NCI-H1436 treated with DMSO at 0.1 percent for 48 hours (cell line): ENCODE measurements around the gene LINS1.

ENCODE experiments used
- DNase-seq: peaks from one replicate; lab custom pipeline; 2025; lab: John Stamatoyannopoulos, UW

Gene LINS1, protein sequence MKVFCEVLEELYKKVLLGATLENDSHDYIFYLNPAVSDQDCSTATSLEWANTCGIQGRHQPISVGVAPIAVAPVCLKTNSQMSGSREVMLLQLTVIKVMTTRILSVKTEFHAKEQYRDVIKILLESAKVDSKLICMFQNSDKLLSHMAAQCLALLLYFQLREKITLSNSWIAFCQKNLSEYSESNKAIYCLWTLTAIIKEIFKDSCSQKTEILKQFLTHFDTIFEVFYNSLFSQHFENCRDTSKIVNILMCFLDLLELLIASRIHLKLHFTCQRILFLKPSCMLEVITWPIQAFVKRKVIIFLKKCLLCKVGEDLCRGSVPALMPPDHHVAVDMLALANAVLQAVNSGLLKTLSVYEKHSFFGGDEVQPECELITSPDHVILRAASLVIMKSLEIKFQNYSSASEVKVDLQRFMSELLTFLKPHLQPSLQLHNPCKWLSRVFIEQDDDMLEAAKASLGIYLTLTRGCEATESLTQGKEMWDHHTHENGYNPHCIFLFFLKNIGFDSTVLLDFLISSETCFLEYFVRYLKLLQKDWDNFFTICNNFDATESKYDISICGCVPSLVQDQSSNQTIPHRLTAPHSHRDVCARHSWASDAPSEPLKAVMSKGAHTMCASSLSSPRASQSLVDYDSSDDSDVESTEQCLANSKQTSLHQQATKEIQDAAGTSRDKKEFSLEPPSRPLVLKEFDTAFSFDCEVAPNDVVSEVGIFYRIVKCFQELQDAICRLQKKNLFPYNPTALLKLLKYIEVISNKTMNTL

DNA sequence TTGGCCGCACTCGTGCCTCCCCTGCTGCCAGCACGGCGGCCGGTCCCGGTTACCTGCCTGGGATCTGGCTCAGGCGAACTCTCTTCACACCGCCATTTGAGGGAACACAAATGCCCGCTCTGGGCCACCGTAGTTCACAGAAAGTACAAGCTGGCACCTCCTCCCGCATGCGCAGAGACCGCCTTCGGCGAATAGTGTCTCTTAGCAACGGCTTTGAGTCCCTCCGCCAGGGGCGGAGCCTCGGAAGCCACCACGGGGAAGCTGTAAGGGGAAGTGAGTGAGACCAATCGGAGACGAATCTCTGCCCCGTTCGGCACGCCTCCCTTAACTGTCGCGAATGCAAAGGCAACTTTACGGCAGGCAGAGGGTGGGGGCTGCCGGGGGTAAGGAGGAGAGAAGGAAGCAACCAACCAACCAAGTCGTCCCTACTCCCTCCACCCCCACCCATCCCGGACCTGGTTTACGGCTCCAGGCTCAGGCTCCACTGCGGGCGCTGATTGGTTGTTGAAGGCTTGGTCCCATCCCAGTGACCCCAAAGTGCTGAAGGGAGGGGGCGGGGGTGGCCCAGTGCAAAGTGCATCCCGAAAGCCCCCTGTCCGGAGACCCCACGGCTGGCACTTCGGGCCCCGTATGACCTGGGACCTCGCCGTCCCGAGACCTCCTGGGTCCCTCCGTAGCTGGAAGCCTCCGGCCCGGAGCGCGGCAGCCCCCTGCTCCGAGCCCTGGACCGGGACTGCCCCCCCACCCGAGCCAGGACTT is at the start of gene LINS1, which contains the start of gene ASB7:
Gene LINS1 (minus strand): TSS at position 121 of the 759 bp plus-strand sequence. CDS start 21,342 bp downstream, outside the sequence.
Gene ASB7 (plus strand): TSS at position 526 of the 759 bp plus-strand sequence. CDS start 9,628 bp downstream, outside the sequence.
- peak; percentile 91 for DNase-seq

DNA sequence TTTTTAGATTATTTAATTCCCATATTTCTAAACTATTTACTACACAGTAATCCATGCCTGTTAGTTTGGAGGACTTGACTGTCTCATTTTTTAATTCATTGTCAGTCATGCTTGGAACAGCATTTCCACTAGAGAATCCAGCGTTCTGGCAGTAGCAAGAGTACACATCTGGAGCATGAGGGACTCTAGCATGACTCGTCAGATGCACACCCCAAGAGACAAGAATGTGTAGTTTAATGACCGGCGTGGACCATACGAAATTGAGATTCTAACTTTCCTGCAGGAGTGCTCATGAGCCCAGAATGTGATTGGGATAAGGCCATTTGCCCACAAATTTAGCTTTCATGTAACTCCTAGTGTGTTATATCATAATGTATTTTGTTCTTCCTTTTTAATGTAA is 49.3 kb upstream of the LINS1 start:
- no peak for DNase-seq

DNA sequence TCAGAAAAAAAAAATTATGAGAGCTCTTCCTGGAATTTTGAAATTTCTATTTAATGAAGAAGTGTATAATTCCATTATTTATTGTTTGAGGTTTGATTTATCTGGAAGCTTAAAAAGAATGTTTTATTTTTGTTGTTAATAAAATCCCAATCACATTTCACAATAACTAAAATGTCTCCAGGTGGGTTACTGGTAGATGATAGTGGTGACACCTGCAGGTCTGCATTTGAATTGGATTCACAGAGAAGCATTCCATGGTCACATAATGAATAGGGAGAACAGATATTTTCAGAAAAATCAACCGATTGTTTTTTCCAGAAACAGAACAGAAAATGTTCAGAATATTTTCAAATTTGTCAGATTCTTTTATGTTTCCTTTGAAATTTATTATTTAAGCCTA is 48.7 kb upstream of the LINS1 start:
- no peak for DNase-seq

DNA sequence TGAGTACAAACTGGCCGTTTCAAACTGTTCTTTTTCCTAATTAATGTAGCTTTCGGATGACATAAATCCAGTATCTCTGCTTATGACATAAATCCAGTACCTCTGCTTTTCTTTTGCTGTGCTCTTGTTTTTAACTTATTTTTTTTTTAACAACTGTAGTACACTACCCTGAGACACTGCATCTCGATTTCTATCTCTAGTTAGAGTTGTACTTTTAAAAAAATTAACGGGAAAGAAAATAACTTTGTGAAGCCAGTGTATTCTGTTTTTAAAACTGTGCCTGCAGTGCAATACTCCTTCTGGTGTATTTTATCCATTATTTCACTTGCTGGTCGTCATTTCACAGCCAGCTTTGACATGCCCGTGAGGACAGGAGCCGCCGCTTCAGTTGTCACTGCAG is 47.0 kb upstream of the LINS1 start:
- DNase-seq = no peak

DNA sequence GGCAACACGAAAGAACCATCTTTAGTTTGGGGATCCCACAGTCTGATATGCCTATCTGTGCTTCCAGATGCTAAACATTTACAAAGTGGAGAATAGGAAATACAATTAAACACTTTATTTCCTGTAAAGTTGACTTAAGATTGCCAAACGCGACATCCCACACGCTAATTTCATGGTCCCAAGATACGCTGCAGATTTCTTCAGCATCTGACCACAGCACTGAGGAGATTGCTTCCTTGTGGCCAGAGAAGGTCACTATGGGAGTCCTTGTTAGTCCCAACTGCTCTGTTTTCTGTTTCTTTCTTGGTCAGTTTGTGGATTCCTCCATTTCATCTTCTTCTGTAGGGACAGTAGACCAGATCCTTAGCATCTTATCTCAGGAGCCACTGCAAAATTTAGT is 43.7 kb upstream of the LINS1 start:
- DNase-seq = no peak

DNA sequence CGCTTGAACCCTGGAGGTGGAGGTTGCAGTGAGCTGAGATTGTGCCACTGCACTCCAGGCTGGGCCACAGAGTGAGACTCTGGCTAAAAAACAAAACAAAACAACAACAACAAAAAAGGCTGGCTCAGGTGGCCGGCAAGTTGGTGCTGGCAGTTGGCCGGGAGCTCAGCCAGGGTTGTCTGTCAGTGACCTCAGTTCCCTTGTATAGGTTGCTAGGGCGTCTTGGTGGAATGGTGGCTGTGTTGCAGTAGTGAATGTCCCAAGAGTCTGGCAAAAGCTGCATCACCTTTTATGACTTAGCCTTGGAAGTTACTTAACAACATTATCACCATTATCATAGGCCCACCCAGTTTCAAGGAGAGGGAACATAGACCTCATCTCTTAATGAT is 41.0 kb upstream of the LINS1 start:
- no peak for DNase-seq

DNA sequence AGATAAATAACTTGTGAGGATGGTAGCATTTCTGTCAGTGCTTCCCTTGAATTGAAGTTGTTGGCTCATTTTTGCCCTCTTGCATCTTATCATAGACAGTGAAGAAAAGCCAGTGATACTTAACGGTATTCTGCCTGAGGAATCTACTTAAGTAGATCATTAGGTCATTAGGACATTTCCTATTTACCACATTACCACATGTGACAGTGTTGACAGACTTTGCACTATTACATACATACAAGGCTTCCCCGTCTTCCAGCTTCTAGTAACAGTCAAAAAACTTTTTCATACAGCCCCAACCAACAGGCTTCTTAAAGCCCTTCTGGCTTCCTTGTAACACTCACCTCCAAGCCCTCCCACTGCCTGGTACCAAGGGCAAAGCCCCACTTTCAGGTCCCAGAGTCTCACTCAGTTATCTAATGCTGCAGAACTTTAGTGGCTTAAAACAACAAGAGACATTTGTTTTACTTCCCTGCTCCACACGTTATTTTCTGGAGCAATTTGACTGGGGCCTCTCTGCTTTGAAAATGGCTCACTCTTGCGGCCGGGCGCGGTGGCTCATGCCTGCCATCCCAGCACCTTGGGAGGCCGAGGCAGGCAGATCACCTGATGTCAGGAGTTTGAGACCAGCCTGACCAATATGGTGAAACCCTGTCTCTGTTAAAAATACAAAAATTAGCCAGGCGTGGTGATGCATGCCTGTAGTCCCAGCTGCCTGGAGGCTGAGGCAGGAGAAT is 40.4 kb upstream of the LINS1 start:
- no peak for DNase-seq

DNA sequence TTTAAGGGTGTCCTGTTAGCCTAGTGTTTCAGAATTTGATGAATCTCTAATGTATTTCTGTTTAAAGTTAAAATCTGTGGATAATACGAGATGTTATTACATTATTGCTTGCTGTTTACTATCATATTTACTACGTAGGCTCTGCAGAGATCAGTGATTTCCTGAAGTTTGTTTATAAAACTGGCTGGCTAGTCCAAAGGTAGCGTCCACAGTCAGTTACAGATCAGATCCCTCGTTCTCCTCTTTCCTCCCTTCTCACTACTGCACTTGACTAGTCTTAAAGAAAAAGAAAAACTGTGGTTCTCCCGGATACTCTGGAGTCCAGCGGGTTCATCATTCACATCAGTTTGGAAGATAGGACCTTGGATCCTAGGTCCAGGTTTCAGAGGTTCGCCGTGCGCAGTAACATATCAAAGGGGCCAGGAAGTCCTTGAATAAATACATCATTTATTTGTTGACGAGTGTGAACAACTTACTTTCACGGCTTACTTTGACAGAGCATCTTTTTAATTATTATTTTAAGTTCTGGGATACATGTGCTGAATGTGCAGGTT is 36.3 kb upstream of the LINS1 start:
- no peak for DNase-seq

DNA sequence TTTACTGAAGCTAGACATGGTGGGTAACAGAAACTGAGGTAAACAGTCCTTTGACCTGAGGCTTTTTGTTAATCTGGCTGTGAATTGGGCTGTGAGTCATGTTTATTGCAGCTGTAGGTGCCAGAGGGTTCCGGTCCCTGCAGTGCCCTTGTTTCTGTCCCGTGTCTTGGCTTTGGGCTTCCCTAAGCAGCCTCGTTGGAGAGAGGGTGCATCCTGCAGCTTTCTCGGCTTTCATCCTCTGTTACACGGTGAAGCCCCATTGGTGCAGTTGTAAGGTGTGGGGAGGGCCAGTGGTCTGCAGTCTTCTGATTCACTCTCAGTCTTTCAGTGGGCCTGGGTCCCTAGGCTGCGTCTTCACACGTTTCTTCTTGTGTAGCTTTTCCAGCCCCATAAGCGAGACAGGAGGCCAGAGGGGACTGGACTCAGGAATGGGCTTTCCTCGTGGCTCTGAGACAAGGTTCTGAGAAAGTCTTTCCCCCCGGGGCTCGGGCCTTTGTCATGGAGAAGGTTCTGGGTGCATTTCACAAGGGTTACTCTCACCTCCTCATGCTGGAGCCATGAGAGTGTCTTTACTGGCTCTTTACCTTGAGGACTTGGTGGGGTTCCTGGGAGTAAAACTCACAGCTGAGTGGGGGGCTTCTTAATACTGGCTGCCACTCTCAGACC is 33.6 kb upstream of the LINS1 start:
- no peak for DNase-seq

DNA sequence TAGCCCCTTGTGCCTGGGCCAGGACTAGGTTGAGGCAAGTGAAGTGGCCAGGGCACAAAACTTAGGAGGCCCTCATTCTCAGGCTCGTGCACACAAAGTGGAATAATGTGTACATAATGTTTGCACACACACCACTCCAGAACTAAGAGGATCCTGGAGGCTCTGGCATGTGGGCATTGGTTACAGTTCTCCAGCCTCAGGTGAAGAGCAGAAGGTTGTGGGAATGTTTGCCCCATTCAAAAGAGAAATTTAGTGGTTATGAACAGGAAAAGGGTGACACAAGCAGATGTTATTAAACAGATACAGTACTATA is 31.7 kb upstream of the LINS1 start:
- DNase-seq = no peak

DNA sequence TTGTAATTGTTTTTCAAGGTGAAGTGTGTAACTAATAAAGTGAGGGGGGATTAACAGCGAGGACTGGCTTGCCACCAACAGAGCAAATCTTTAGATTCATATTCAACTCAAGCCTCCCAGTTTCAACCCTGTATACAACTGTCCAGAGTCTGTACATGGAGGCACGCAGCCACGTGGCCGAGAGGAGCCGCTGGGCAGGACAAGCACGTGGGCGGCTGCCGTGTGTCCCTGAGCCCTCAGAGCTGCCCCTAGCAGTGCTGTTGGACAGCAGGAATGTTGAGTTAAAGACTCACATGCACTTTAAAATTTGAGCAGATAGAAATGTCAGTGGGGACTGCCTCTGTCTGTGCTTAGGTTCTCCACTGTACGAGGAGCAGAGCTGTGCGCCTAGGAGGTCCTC is 29.8 kb upstream of the LINS1 start:
- DNase-seq = no peak

DNA sequence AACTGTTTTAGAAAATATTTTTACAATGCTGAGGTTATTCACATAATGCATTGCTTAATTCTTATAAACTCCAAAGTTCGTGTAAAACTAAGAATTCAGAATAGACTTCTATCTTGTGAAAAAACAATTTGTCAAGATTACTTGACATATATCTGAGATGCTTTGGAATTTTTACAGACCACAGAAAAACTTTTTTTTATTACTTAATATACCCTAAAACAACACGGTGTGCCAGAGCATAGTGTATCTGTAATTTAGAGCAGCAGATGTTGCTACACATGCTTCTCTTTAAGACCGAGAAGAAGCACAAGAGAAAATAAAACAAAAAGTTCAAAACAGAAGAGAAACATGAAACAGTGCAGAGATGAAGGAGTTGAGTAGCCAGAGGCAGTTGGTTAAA is 26.8 kb upstream of the LINS1 start:
- no peak for DNase-seq

DNA sequence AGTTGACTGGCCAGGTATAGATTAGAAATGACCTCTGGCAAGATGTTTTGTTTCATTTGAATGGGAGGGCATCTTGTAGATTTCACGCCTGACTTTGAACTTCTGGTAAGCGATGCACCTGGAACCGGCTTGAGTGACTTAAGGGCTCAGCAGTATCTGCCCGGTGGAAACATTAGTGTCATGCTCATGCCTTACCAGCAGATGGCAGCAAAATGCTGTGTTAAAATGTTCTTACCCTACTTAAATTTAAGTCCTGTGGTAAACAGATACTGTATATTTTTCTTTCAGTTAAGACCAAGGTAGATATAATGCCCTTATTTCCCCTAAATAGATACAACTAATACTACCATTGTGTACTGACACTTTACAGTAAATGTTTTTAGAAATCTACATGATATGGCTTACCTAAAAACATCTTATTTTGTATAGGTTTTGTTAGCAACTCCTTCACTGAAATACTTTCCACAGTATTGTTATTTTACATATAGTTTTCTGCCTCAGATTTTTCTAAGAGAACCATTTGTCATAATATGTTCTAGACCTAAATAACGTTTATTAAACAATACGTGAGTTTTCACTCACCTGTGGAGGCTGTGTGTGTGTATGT is 25.9 kb upstream of the LINS1 start:
- DNase-seq = peak; percentile 0

DNA sequence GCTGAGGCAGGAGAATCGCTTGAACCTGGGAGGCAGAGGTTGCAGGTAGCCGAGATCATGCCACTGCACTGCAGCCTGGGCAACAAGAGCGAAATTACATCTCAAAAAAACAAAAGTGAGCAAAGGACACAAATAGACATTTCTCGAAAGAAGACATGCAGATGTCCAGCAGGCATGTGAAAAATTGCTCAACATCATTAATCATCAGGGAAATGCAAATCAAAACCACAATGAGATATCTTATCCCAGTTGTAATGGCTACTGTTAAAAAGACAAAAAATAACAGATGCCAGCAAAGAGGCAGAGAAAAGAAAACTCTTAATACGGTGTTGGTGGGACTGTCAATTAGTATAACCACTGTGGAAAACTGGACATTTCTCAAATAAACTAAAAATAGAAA is 21.3 kb upstream of the LINS1 start:
- DNase-seq = no peak

DNA sequence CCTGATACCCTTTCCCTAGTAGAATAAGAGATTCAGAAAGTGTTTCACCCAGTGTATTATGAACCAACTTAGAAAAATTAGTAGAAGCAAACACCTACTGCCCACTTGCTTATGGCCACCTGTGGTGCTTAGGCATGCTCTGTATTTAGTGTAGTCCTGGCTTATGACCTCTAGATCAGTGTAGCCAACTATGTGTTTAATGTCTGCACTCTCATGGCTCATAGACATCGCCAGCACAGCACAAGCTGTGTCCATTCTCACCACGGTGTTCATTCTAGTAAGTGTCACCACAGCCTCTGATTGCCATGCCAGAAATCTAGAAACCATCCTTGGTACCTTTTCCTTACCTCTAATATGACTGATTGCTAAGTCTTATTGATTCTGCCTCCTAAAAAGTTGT is 14.7 kb upstream of the LINS1 start:
- DNase-seq = no peak

DNA sequence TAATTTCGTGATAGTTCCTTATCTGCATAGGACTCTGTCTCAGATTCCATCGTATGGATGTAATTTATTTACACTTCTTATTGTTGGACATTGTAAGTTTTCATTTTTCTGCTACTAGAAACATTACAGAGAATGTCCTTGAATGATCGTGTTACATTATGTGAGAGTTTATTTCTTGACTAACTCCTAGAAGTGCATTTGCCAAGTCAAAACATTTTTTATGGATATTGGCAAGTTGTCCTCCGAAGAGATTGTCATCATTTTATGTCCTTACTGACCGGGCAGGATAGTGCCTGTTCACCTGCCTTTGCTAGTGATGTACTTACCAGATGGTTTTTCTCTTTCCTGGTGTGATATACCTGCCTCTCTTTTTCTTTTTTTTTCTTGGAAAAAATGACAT is 13.8 kb upstream of the LINS1 start:
- no peak for DNase-seq

DNA sequence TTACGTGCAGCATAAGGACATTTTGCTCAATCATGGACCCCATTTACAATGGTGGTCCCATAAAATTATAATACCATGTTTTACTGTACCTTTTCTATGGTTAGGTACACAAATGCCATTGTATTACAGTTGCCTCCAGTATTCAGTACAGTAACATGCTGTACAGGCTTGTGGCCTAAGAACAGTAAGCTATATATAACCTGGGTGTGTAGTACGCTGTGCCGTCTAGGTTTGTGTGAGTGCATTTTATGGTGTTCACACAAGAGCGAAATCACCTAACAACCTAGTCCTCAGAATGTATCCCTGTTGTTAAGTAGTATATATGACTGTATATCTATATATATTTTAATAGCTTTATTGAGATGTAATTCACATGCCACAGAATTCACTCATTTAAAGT is 12.9 kb upstream of the LINS1 start:
- no peak for DNase-seq

DNA sequence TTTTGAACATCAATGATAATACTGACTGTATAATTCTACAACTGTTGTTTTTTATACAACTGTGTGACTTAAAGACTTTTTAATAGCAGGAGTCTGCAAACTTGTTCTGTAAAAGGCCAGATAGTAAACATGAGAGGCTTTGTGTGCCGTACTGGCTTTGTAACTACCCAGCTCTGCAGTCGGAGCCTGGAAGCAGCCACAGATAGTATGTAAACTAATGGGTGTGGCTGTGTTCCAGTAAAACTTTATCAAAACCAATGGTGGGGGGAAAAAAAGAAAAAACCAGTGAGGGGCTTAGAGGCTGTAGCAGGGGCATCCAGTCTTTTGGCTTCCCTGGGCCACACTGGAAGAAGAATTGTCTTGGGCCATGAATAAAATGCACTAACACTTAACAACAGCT is 12.4 kb upstream of the LINS1 start:
- DNase-seq = no peak

DNA sequence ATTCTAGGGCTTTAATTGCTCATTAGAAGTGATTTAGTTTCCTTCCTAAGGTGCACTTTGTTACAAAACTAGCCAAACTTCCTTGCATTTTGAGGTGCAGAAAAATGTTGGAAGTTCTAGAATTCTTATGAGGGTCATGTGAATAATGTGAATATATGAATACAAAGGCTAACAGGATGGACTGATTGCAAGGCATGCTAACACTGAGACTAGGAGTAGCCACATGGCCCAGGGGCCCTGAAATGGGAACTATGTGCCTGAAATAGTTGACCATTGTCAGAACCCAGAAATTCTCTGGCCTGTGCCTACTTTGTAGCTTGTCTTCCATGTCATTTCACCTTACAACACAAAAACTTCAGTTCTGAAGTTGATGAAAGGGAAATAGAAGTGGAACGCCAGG is 11.2 kb upstream of the LINS1 start:
- no peak for DNase-seq

DNA sequence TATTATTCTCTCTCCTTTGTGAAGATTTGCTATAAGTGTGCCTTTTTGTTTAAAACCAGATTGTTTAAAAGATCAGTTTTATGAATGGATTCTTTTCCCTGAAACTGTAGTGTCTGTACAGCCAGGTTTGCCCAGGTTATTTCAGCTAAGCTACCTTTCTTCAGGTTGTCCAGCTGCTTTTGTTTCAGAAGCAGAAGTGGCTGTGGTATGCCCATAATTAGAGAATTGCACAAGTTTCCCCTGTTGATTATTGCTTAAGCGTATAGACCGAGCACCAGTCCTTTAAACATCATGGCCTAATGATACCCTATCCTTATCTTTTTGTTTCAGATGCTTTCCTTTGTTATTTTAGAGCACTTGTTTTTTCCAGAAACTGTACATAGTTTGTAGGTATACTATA is 10.6 kb upstream of the LINS1 start:
- no peak for DNase-seq
